GM19193 (cell line): ENCODE measurements around the gene MED27.

Experiments
- POLR2A ChIP-seq: IDR thresholded peaks from 4 replicates; pipeline ENCODE4 v1.6.1; 2011; ENCODE audit not compliant: insufficient read depth, insufficient read length; ENCODE audit errors: extremely low read depth

Gene MED27

GRCh38 chr9:132018957-132019405 lies 60.7 kb downstream of the MED27 start:
- no peak for TF ChIP-seq POLR2A

DNA sequence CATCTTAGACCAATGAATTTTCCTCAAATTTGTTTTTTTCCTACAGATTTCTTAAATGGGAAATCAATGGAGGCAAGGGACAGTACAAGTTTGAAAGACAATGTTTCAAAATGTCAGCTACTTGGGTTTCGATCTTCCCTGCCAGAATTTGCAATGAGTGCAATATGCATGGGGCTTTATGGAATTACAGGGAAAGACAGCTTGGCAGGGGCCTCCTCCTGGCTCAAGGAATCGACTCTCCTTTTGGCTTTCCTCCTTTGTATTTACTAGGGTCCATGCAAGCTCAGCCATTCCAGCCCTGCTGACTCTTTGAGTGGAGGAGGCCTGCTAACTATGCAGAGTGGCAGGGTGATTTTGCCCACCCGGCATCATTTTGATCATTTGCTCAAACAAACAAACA lies 63.2 kb downstream of the MED27 start:
- no peak for TF ChIP-seq POLR2A

GRCh38 chr9:132015866-132016265 lies 63.8 kb downstream of the MED27 start:
- TF ChIP-seq POLR2A, result no peak

GRCh38 chr9:132014218-132014805 lies 65.4 kb downstream of the MED27 start:
- TF ChIP-seq POLR2A, result no peak

DNA sequence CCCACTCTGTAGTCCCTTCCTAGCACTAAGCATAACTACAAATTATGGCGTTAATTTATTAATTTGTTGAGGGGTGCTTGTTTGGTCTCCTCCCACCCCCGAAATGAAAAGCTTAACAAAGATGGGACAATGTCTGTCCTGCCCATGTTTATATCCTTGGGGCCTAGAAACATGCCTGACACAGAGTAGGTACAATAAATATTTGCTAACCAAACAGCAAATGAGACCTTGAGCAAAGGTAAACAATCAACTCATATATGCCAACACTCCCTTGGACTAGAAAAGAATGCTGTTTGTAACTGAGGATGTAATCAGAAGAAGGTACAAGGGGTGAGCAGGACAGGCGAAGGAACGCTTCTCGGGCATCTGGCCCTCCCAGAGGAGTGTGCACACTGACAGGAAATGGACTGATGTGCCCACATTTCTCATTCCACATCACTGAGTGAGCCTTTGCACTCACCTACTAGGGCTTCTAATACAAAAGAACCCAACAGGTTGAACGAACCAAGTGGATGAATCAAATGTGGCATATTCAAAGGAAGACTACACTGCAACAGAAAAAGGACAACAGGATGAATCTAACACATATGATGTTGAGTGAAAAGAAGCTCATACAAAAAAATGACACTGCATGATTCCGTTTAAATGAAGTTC lies 66.8 kb downstream of the MED27 start:
- TF ChIP-seq POLR2A, result no peak

- no peak for TF ChIP-seq POLR2A
Observed at GRCh38 chr9:132011896-132012295, 67.8 kb downstream of the MED27 start.

- TF ChIP-seq POLR2A, result no peak
Observed at GRCh38 chr9:132011309-132011708, 68.4 kb downstream of the MED27 start.

DNA sequence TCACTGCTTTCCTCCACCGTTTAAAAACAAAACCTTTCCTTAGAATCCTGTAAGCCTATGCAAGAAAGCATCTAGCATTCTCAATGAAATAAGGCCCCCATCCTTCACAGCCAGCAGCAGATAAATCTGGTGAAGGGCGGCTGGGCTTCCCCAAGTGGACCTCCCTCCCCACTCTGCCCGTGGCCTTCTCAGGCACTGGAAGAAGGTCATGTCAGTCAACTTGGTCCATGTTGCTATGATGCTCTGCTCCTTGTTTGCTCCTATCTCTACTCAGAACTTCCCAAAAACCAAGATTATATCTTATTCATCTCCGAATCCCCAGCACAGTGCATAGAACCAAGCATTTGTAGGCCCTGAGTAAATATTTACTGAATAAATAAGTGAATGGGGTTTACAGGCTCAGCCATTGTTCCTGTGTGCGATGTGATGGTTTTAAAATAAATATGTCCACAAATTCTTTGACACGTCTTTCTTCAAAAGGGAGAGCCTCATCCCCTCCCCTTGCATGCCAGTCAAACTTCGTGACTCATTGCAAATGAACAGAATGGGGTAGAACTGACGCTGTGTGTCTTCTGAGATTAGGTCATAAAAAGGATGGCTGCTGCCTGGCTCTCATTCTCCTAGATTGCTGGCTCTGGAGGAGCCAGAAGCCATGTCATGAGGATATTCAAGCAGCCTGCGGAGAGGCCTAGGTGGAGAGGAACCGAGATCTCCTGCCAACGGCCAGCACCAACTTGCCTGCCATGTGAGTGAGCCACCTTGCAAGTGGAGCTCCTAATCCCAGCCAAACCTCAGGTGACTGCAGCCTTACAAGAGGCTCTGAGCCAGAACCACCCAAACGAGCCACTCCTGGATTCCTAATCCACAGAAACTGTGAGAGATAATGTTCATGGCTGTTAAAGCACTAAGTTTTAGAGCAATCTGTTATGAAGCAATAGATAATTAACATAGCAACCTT lies 70.5 kb downstream of the MED27 start:
- no peak for TF ChIP-seq POLR2A

- no peak for TF ChIP-seq POLR2A
Observed at GRCh38 chr9:132008184-132008803, 71.4 kb downstream of the MED27 start.

GRCh38 chr9:132007371-132008025 lies 72.2 kb downstream of the MED27 start:
- no peak for TF ChIP-seq POLR2A

DNA sequence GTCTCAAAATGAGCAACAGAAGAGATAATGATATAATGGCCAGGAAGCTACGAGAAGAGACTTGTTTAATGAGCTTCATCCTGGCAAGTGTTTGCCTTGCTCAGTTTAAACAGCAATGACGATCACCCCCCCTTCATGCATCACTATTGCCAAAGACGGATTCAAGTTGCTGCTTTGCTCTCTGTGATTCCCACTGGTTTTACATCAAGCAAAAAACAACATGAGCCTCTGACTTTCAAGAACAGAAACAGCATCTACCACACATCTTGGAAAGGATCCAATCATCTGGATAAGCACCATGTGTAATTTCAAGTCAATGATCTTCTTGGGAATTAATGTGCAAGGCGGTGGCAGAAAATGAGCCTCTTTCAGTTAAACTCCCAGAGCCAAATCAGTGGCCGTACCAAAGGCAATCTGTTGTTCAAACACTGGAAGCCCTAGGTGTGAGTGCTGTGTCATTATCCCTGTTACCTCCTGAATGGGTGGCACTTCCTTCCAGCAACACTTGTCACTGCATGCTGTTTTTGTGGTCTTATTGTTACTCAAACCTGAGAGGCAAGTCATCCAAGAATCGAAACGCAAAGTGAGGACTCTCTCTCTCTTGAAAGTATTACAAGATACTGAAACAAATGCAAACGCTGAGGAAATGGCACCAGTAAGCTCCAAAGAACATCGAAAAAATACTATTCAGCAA lies 72.8 kb downstream of the MED27 start:
- no peak for TF ChIP-seq POLR2A

GRCh38 chr9:132005899-132006298 lies 73.8 kb downstream of the MED27 start:
- no peak for TF ChIP-seq POLR2A

DNA sequence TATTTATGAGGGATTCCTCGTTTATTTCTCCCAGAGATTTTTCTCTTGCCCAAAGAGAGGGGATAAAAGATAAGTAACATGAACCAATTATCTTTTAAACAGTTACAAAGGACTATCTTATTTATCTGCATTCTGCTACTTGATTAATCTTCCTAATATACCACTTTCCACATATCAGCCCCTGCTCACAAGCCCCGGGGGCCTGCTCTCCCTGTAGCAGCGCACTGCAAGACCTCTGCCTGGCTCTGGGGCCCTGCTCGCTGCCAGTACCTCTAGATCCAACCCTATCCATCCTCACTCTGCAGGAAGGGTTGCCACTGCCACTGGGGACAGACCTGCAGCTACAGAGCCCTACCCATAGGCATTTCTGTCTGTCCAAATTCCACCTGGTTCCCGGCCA lies 75.3 kb downstream of the MED27 start:
- no peak for TF ChIP-seq POLR2A

- no peak for TF ChIP-seq POLR2A
Observed at GRCh38 chr9:132003896-132004295, 75.8 kb downstream of the MED27 start.

DNA sequence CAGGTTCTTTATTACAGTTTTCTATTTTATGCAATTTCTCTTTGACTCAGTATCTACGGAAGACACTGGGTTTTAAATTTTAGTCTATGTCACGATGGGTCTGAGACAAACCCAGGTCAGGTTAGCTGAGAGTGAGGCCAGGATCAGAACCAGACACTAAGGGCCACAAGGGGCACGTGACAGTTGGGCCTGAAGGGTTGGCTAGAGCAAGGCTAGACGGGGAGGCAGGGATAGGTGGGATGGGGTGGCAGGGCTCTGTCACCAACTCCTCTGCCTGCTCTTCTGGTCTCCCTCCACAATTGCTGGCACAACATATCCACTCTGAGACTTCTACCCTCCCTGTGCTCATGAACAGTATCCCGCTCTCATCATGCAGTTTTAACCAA lies 76.4 kb downstream of the MED27 start:
- TF ChIP-seq POLR2A, result no peak
